AG04449 (cell line): Measurements from ENCODE around the gene CD200R1L.

Experiments
- CTCF ChIA-PET: fragments of 350-600 bp; formaldehyde crosslinking; extraction: SDS; loops from one replicate; lab custom pipeline; 2021; ENCODE audit warnings: antibody characterized with exemption; lab: Yijun Ruan, JAX
- POLR2A ChIA-PET: fragments of 400-600, 350-600 bp; formaldehyde crosslinking; extraction: SDS; loops from one replicate; lab custom pipeline; 2020; ENCODE audit warnings: antibody characterized with exemption, inconsistent platforms; lab: Yijun Ruan, JAX
- DNase-seq: peaks from one replicate; pipeline ENCODE4 v3.0.0-alpha.2; 2010; ENCODE audit warnings: low read depth, low spot score
- H3K4me3 ChIP-seq: 2 replicates; pipeline ENCODE4 v1.5.1; 2011; ENCODE audit warnings: low read depth, mild to moderate bottlenecking, control low read depth, low read length
- TF ChIP-seq, protein P1 (sequence below): IDR thresholded peaks from one replicate; pipeline ENCODE4 v1.5.1; 2011; ENCODE audit warnings: mild to moderate bottlenecking, moderate library complexity, low read length, control low read depth, inconsistent platforms; ENCODE audit not compliant: insufficient read depth; ENCODE audit errors: missing control alignments

Gene CD200R1L

DNA sequence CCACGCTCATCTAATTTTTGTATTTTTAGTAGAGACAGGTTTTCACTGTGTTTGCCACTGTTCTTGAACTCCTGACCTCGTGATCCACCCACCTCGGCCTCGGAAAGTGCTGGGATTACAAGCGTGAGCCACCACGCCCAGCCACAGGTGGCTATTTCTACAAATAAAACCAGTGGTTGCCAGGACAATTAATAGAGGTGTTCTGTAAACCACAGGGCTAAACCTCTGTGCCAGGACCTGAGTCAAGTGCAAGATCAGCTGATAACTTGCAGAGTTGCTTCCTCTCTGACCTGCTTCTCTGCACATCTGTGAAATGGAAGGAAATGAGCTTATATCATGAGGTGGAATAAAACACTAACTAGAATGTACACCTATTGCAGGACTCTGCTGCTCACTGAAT is 72.8 kb downstream of the CD200R1L start:
- CTCF ChIA-PET = interaction anchor here (2.0 to 7.2 kb wide), 3 partner anchors 14 to 131 kb away, joined by 5 to 36 read pairs (median 6); no protein-coding TSS in a partner anchor
- POLR2A ChIA-PET = interaction anchor here (0.7 to 3.4 kb wide), 5 partner anchors 12 to 120 kb away, joined by 3 to 16 read pairs (median 6); no protein-coding TSS in a partner anchor
- no peak for DNase-seq
- H3K4me3 ChIP-seq = no peak overlapping the region
- TF ChIP-seq, protein P1, sequence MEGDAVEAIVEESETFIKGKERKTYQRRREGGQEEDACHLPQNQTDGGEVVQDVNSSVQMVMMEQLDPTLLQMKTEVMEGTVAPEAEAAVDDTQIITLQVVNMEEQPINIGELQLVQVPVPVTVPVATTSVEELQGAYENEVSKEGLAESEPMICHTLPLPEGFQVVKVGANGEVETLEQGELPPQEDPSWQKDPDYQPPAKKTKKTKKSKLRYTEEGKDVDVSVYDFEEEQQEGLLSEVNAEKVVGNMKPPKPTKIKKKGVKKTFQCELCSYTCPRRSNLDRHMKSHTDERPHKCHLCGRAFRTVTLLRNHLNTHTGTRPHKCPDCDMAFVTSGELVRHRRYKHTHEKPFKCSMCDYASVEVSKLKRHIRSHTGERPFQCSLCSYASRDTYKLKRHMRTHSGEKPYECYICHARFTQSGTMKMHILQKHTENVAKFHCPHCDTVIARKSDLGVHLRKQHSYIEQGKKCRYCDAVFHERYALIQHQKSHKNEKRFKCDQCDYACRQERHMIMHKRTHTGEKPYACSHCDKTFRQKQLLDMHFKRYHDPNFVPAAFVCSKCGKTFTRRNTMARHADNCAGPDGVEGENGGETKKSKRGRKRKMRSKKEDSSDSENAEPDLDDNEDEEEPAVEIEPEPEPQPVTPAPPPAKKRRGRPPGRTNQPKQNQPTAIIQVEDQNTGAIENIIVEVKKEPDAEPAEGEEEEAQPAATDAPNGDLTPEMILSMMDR = no peak

DNA sequence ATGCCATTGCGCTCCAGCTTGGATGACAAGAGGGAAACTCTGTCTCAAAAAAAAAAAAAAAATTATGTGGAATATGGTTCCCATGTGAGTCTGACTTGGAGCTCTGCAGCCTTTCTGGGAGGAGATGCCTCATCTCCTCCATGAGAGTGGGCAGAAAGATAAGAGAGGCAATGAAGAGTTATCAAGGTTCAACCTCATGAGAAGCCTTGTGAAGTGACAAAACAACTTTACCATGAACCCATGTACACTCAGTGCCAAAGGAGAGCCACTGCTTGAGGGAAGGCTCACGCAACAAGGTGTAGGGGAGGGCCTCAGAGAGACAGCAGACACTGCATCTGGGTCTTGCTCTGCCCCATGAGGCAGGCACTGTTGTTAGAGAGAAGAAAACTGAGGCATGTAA is 75.7 kb downstream of the CD200R1L start:
- no peak for DNase-seq
- TF ChIP-seq, protein P1 = no peak
- POLR2A ChIA-PET = interaction anchor here (2.1 kb wide), 1 partner anchor 117 kb away, joined by 10 read pairs; no protein-coding TSS in a partner anchor
- no peak overlapping the region for H3K4me3 ChIP-seq
- CTCF ChIA-PET = interaction anchor here (1.2 to 1.6 kb wide), 2 partner anchors 36 kb away, joined by 3 to 4 read pairs; no protein-coding TSS in a partner anchor

DNA sequence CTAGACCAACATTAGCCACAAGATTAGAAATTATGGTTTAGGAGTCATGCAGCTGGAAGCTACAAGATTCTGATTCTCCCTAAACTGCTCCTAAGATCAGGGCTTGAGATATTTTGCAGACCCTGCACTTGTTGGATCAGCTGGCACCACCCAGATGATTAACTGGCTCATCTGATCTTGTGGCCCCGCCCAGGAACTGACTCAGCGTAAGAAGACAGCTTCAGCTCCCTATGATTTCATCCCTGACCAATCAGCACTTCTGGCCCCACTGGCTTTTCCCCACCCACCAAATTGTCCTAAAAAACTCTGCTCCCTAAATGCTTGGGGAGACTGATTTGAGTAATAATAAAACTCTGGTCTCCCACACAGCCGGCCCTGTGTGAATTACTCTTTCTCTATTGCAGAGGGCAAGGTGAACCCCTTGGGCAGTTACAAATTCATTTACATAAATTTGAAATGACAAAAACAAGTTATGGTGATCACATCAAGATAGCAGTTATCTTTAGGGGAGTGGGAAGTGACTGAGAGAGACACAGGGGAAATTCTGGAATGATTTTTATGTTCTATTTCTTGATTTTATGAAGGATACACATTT is 76.5 kb downstream of the CD200R1L start:
- no peak for DNase-seq
- ChIA-PET CTCF (interaction anchor here (1.1 to 1.6 kb wide), 2 partner anchors 11 to 35 kb away, joined by 3 read pairs; no protein-coding TSS in a partner anchor), POLR2A (interaction anchor here (1.2 to 2.1 kb wide), 4 partner anchors 116 to 130 kb away, joined by 4 to 10 read pairs (median 4); no protein-coding TSS in a partner anchor)
- H3K4me3 ChIP-seq = no peak overlapping the region
- TF ChIP-seq, protein P1 = no peak

DNA sequence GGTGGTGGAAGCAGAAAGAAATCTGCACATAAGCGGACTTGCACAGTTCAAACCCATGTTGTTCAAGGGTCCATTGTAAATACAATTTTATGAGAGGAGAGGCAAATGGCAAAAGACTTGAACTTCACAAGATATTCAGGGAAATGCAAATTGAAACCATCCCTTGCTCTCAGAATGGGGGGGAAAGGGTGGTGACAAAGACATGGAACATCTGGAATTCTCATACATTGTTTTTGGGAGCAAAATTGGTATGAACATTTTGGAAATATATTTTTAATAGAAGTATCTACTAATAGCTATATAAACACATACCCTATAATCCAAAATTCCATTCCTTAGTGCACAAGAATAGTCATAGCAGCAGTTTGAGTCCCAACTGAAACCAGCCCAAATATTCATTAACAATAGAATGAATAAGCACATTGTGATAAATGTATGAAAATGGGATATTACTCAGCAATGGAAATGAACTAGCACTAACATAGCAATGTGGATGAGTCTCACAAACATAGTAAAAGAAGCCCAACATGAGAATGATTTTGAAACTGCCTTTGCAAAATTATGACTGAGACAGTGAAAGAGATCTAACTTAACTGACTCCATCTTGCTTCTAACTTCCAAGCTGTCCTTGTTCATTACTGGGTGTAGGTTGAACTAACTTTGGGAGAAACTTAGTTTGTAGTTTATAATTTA is 77.2 kb downstream of the CD200R1L start:
- ChIA-PET POLR2A (interaction anchor here (1.2 to 2.1 kb wide), 4 partner anchors 116 to 130 kb away, joined by 4 to 10 read pairs (median 4); no protein-coding TSS in a partner anchor), CTCF (interaction anchor here (1.1 to 1.6 kb wide), 2 partner anchors 10 to 35 kb away, joined by 3 read pairs; no protein-coding TSS in a partner anchor)
- TF ChIP-seq, protein P1 = no peak

DNA sequence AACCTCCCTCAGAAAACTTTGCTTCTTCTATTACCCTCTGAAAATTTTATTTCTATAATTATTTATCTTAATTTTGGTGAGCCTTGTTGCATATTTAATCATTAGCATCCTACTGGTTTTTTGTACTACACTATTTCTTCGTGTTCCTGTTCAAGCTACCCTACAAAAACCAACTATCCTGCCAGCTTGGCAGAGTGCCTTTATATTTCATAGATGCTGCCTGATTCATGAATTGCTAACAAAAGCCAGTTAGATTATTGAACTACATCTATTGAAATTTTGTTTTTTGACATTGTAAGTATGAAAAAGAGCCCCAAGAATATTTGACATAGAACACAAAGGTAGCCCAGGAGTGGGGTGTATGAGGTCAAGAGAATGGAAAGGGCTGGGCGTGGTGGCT is 78.9 kb downstream of the CD200R1L start:
- ChIA-PET CTCF (interaction anchor here (0.9 kb wide), 1 partner anchor 20 kb away, joined by 3 read pairs; no protein-coding TSS in a partner anchor), POLR2A (no interaction called here)
- TF ChIP-seq, protein P1 = no peak

More for the DNA sequence above, 77.2 kb downstream of the CD200R1L start:
- no peak for DNase-seq
- H3K4me3 ChIP-seq = no peak overlapping the region

More for the DNA sequence above, 78.9 kb downstream of the CD200R1L start:
- no peak for DNase-seq
- H3K4me3 ChIP-seq = no peak overlapping the region
